ENCODE measurements around the gene PPWD1. TPM values are rescaled to one million over a fixed set of nuclear protein-coding genes. Genes with fewer than 3 reads are reported as not detected.

The PPWD1 gene
- total RNA-seq, 2 experiments from 2014 or later, result 88.0 to 89.2 TPM

DNA sequence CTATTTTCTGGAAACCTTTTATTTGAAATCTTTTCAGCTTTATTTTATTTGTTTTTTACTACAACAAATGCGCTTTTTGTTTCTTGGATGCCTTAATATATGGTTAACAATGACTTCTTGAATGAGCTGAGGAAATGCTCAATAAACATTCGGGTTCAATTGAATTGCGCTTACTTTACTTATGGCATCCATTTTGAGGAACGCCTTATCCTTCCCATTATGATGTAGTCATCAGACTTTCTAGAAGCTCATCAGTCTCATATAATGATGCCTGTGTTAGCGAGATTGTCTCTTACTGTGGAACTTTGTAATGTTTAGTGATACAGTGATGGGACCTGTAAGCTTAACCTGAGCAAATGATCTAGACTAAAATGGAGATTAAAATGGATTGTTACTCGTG, 62.6 kb downstream of the PPWD1 start:
- Mint-ChIP-seq H3K9me3 (no peaks in the 10 kb centered on the region), H3K36me3 (ENCODE audit: low read depth) (peaks cover 57% of the 10 kb centered on the region), H3K4me1 (ENCODE audit: low read depth) (peaks cover 63% of the 10 kb centered on the region), H3K4me3 (peak overlapping the region; percentile 99), H3K27me3 (no peaks in the 10 kb centered on the region), H3K27ac (peak overlapping the region; percentile 99)
- H3K36me3 ChIP-seq (ENCODE audit: insufficient read depth, low read length), result peaks cover 9% of the 10 kb centered on the region
- ATAC-seq (ENCODE audit: poor library complexity), result no peak
- ChIA-PET CTCF (no interaction called here), POLR2A (interaction anchor here (0.8 to 3.8 kb wide), 4 partner anchors 63 to 518 kb away, joined by 3 to 72 read pairs (median 7); partner anchors contain the start of genes CENPK, NLN, PPWD1 and SGTB)
- H3K9me3 ChIP-seq (ENCODE audit: control insufficient read depth in 1 of 2, insufficient read depth in 1 of 2, low read length in 2 of 2), result no peaks in the 10 kb centered on the region
- intact Hi-C loops (cut with DNase I, micrococcal nuclease), result loop anchor here in 1 of 2 experiments (2.0 to 5.0 kb wide), 3 partner anchors 97 to 517 kb away; partner anchors contain the start of genes NLN, SGTB and SREK1
- H3K27ac ChIP-seq (ENCODE audit: low read depth in 1 of 2, low read length in 2 of 2), result peak overlapping the region in 1 of 2 donors; percentile 87
- no peak for TF ChIP-seq CTCF (IDR thresholded peaks at IDR 0.05)
- H3K4me1 ChIP-seq (ENCODE audit: insufficient read depth, low read length), result peaks cover 29% of the 10 kb centered on the region
- H3K4me3 ChIP-seq (ENCODE audit: low read length), result peak overlapping the region; percentile 67
- DNase-seq, result peak in 1 of 14 experiments; percentile 3
- no peaks in the 10 kb centered on the region for H3K27me3 ChIP-seq (ENCODE audit: control insufficient read depth in 1 of 2, insufficient read depth in 2 of 2, low read length in 2 of 2)

DNA sequence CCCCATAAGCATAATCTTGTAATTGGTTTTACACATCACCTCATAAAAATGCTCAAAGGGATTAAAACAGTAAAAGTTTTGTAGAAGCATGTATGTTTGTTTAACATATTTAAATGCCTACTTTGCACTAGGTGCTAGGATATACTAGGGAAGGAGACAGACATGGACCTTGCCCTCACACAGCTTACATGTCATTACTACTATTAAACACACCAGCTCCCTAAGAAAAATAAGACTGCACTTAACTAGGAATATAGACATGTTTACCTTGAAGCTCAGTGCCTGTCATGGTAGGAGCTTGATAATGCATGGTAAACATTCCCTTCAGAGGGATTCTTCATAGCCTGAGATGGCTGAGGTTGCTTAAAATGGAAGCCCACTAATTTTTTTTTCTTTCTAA, 67.9 kb downstream of the PPWD1 start:
- no peak overlapping the region for H3K4me3 ChIP-seq (ENCODE audit: low read length)
- ChIA-PET CTCF (no interaction called here), POLR2A (no interaction called here)
- H3K4me1 Mint-ChIP-seq (ENCODE audit: low read depth), result peaks cover 30% of the 10 kb centered on the region
- no peaks in the 10 kb centered on the region for H3K27me3 Mint-ChIP-seq
- H3K4me1 ChIP-seq (ENCODE audit: insufficient read depth, low read length), result peaks cover 8% of the 10 kb centered on the region
- ATAC-seq (ENCODE audit: poor library complexity) (no peak), DNase-seq (no peak)
- no peak overlapping the region for H3K4me3 Mint-ChIP-seq
- intact Hi-C loops (cut with DNase I, micrococcal nuclease), result no loop called here
- TF ChIP-seq CTCF (IDR thresholded peaks at IDR 0.05), result no peak
- peaks cover 16% of the 10 kb centered on the region for H3K36me3 ChIP-seq (ENCODE audit: insufficient read depth, low read length)
- no peaks in the 10 kb centered on the region for H3K27me3 ChIP-seq (ENCODE audit: control insufficient read depth in 1 of 2, insufficient read depth in 2 of 2, low read length in 2 of 2)
- peaks cover 42% of the 10 kb centered on the region for H3K36me3 Mint-ChIP-seq (ENCODE audit: low read depth)
- no peaks in the 10 kb centered on the region for H3K9me3 ChIP-seq (ENCODE audit: control insufficient read depth in 1 of 2, insufficient read depth in 1 of 2, low read length in 2 of 2)
- no peak overlapping the region for H3K27ac ChIP-seq (ENCODE audit: low read depth in 1 of 2, low read length in 2 of 2)
- no peak overlapping the region for H3K27ac Mint-ChIP-seq
- no peaks in the 10 kb centered on the region for H3K9me3 Mint-ChIP-seq

Other genes starting within 250 kb of the PPWD1 start
- 1 to 10 TPM; 2.0 to 2.6 TPM for gene ADAMTS6, start 81.4 kb upstream of the PPWD1 start, total RNA-seq
- gene CENPK, start 128 bp upstream of the PPWD1 start, total RNA-seq, result 10 to 100 TPM; 14.4 to 16.8 TPM
- 10 to 100 TPM; 24.0 to 30.6 TPM for gene TRIM23, start 61.0 kb downstream of the PPWD1 start, total RNA-seq
- 10 to 100 TPM; 11.5 to 11.7 TPM for gene SHLD3, start 61.7 kb downstream of the PPWD1 start, total RNA-seq
- 10 to 100 TPM; 11.2 to 14.4 TPM for gene TRAPPC13, start 61.7 kb downstream of the PPWD1 start, total RNA-seq
- gene SGTB, start 158.8 kb downstream of the PPWD1 start, total RNA-seq, result 10 to 100 TPM; 84.2 to 93.7 TPM
- 1 to 10 TPM; 1.4 to 2.5 TPM for gene NLN, start 158.9 kb downstream of the PPWD1 start, total RNA-seq